ENCODE data around the gene OPCML. TPM values are rescaled to one million over a fixed set of nuclear protein-coding genes. Genes with fewer than 3 reads are reported as not detected.

The OPCML gene
- total RNA-seq, 4 donors from 2014 or later: 0.15 TPM; not detected in 3

DNA sequence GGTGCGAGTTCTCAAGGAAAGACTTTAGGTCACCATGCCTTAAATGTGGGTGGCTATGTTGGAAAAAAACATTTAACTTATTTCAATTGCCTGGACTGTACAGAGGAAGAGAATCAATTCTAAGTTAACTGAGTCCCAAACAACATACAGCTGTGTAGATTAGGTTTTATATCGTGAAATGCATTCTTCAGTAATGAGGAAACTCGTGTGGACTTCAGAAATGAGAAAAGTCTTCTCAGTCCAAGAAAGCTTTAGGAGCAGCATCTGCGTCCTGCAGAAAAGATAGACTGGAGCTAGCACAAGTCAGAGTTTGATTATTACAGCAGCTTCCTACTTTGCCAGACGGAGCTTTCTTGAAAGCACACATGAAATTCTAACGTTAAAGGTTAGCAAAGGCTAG, 673.0 kb downstream of the OPCML start:
- WGBS: 66% methylated on average over 6 of the region's 6 CpGs
- DNase-seq (ENCODE audit: low spot score in 2 of 2): no peak
- Histone ChIP-seq H3K27me3 (no peaks in the 10 kb centered on the region), H3K36me3 (no peaks in the 10 kb centered on the region), H3K4me1 (no peaks in the 10 kb centered on the region), H3K4me3 (no peak overlapping the region), H3K9me3 (no peaks in the 10 kb centered on the region), H3K27ac (no peak overlapping the region)
- TF ChIP-seq, protein P1, sequence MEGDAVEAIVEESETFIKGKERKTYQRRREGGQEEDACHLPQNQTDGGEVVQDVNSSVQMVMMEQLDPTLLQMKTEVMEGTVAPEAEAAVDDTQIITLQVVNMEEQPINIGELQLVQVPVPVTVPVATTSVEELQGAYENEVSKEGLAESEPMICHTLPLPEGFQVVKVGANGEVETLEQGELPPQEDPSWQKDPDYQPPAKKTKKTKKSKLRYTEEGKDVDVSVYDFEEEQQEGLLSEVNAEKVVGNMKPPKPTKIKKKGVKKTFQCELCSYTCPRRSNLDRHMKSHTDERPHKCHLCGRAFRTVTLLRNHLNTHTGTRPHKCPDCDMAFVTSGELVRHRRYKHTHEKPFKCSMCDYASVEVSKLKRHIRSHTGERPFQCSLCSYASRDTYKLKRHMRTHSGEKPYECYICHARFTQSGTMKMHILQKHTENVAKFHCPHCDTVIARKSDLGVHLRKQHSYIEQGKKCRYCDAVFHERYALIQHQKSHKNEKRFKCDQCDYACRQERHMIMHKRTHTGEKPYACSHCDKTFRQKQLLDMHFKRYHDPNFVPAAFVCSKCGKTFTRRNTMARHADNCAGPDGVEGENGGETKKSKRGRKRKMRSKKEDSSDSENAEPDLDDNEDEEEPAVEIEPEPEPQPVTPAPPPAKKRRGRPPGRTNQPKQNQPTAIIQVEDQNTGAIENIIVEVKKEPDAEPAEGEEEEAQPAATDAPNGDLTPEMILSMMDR (IDR thresholded peaks at IDR 0.05): no peak
- no peak for TF ChIP-seq POLR2A (IDR thresholded peaks at IDR 0.05)
- no peak for TF ChIP-seq POLR2AphosphoS5 (IDR thresholded peaks at IDR 0.05)
- TF ChIP-seq EP300 (IDR thresholded peaks at IDR 0.05): no peak

DNA sequence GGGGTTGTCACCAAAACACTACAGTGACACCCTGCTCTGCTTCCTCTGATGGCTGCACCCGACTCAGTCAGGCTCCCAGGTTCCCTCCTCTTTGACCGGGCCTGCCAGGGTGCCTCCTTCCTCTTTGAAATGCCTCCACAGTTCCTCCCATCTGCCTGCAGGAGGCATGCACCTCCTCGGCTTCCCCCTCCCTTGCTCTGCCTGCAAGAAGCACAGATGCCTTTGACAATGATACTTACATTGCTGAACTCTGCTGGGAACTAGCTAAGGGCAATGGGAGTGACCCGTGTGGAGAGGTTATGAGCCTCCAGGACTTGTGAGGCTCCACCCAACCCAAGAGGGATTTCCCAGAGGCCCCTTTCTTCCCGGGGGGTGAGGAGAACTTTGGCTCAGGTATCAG, 674.1 kb downstream of the OPCML start:
- Histone ChIP-seq H3K36me3 (no peaks in the 10 kb centered on the region), H3K4me3 (no peak overlapping the region), H3K9me3 (no peaks in the 10 kb centered on the region), H3K4me1 (no peaks in the 10 kb centered on the region), H3K27me3 (no peaks in the 10 kb centered on the region), H3K27ac (no peak overlapping the region)
- no peak for DNase-seq (ENCODE audit: low spot score in 2 of 2)
- TF ChIP-seq POLR2A (IDR thresholded peaks at IDR 0.05) (no peak), EP300 (IDR thresholded peaks at IDR 0.05) (no peak), POLR2AphosphoS5 (IDR thresholded peaks at IDR 0.05) (no peak)
- TF ChIP-seq, protein P1 (IDR thresholded peaks at IDR 0.05): no peak
- WGBS: 14% methylated on average over 5 of the region's 5 CpGs

DNA sequence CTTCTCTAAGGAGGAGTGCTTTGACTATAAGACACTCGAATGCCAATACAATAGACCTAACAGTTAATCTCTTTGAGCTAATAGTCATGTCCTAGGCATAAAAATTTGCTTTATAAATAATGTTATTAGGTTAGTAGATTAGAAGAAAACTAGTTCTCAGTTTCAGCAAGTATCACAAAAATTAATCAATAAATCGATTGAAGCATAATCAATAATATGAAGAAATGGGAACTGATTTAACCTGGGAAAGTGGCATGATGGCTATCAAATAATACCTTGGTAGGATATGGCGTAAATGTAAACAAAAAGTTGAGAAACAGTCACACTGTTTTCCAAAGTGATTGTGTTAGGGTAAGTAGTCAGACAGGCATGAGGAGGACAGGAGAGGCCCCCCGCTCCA, 676.3 kb downstream of the OPCML start:
- H3K4me1 ChIP-seq: no peaks in the 10 kb centered on the region
- H3K36me3 ChIP-seq: no peaks in the 10 kb centered on the region
- TF ChIP-seq EP300 (IDR thresholded peaks at IDR 0.05): no peak
- no peak for TF ChIP-seq POLR2A (IDR thresholded peaks at IDR 0.05)
- TF ChIP-seq POLR2AphosphoS5 (IDR thresholded peaks at IDR 0.05): no peak
- TF ChIP-seq, protein P1 (IDR thresholded peaks at IDR 0.05): no peak
- H3K4me3 ChIP-seq: no peak overlapping the region
- 89% methylated on average over 4 of the region's 4 CpGs for WGBS
- no peaks in the 10 kb centered on the region for H3K27me3 ChIP-seq
- H3K9me3 ChIP-seq: no peaks in the 10 kb centered on the region
- DNase-seq (ENCODE audit: low spot score in 2 of 2): no peak
- no peak overlapping the region for H3K27ac ChIP-seq

DNA sequence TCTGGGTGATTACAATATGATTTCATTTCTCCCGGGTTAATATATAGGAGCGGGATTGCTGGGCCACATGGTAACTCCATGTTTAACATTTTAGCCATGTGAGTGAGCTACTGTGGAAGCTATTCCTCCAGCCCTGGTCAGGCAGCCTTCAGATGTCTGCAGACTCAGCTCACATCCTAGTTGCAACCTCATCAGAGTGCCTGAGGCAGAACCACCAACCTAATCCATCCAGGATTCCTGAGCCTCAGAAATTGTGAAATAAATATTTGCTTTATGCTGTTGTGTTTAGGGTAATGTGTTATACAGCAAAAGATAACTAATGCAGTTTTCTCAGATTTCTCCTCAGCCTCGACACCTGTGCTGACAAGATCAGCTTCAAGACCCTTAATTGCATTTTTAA, 676.8 kb downstream of the OPCML start:
- 94% methylated on average over 3 of the region's 3 CpGs for WGBS
- no peak for DNase-seq (ENCODE audit: low spot score in 2 of 2)

DNA sequence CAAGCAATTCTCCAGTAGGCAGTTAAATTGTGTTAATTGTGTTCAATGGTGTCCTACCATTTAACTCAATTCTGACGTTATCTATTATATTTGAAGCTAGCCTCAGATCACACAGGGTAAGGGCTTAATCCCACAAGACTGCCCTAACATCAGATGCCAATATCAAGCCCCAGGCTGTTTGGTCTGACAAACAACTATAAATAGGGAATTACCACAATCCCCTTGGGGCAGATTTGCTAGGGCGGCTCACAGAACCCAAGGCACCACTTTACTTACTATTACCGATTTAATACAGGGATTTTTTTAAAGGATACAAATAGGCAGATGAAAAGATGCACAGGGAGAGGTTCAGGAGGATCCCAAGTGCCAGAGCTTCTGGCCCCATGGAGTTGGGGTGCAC, 678.4 kb downstream of the OPCML start:
- H3K27ac ChIP-seq: no peak overlapping the region
- H3K4me1 ChIP-seq: no peaks in the 10 kb centered on the region
- no peaks in the 10 kb centered on the region for H3K27me3 ChIP-seq
- no peak for DNase-seq (ENCODE audit: low spot score in 2 of 2)
- H3K9me3 ChIP-seq: no peaks in the 10 kb centered on the region
- no peaks in the 10 kb centered on the region for H3K36me3 ChIP-seq
- H3K4me3 ChIP-seq: no peak overlapping the region
- no peak for TF ChIP-seq POLR2A (IDR thresholded peaks at IDR 0.05)
- no peak for TF ChIP-seq EP300 (IDR thresholded peaks at IDR 0.05)
- TF ChIP-seq, protein P1 (IDR thresholded peaks at IDR 0.05): no peak
- no peak for TF ChIP-seq POLR2AphosphoS5 (IDR thresholded peaks at IDR 0.05)
- 53% methylated on average over 3 of the region's 3 CpGs for WGBS

More for the DNA sequence above, 676.8 kb downstream of the OPCML start:
- Histone ChIP-seq H3K9me3 (no peaks in the 10 kb centered on the region), H3K4me3 (no peak overlapping the region), H3K27me3 (no peaks in the 10 kb centered on the region), H3K27ac (no peak overlapping the region), H3K36me3 (no peaks in the 10 kb centered on the region), H3K4me1 (no peaks in the 10 kb centered on the region)
- TF ChIP-seq POLR2A (IDR thresholded peaks at IDR 0.05) (no peak), EP300 (IDR thresholded peaks at IDR 0.05) (no peak), POLR2AphosphoS5 (IDR thresholded peaks at IDR 0.05) (no peak)
- TF ChIP-seq, protein P1 (IDR thresholded peaks at IDR 0.05): no peak

Data from suprapubic skin (tissue), 4 donors.